Esophagus muscularis mucosa (tissue), 3 donors: ENCODE measurements around the gene SRSF12.

Experiments used
- CTCF ChIP-seq, 3 experiments: fragments of 200-600 bp in 2 of 3; fragments of 450-650 bp in 1 of 3; sonication (generic) in 2 of 3; IDR thresholded peaks; one replicate each; pipeline ENCODE4 v1.5.1; 2017 to 2019; ENCODE audit warnings: antibody characterized with exemption in 3 of 3, mild to moderate bottlenecking in 2 of 3, moderate library complexity in 1 of 3
- POLR2AphosphoS5 ChIP-seq, 2 donors: sonication (generic); formaldehyde crosslinking; IDR thresholded peaks; one replicate each; pipeline ENCODE4 v1.6.1; 2017; ENCODE audit warnings: antibody characterized with exemption in 2 of 2

- TF ChIP-seq CTCF (IDR thresholded peaks at IDR 0.05) = no peak
- TF ChIP-seq POLR2AphosphoS5 (IDR thresholded peaks at IDR 0.05) = no peak
Measured at GRCh38 chr6:89160331-89161092, 42.6 kb upstream of the SRSF12 start.
